ENCODE data around the gene ADAM21. TPM values are rescaled to one million over a fixed set of nuclear protein-coding genes. Genes with fewer than 3 reads are reported as not detected.

ADAM21 gene
- total RNA-seq (2022; extraction: Qiagen RNA extraction) = 0.06 TPM in 2 of 5 replicates, not detected in the others

GRCh38 chr14:70451874-70452273 is at the start of gene ADAM21:
TSS of gene ADAM21 (plus strand) at chr14:70452174. CDS start at chr14:70457500, 5,326 bp downstream.

GRCh38 chr14:70416725-70417349 is 35.1 kb upstream of the ADAM21 start, which contains the start of gene SYNJ2BP:
TSS of gene SYNJ2BP (minus strand) at chr14:70417090. CDS start at chr14:70416963, 127 bp downstream.

Other genes with a start within 250 kb of the ADAM21 start
- 52.7 to 73.8 TPM (median 55.4 TPM) in 5 replicates for gene COX16, start 92.5 kb upstream of the ADAM21 start, total RNA-seq (2022; extraction: Qiagen RNA extraction)
- 8.1 to 12.8 TPM (median 9.7 TPM) in 5 replicates for gene SYNJ2BP, start 35.1 kb upstream of the ADAM21 start, total RNA-seq (2022; extraction: Qiagen RNA extraction)
- not detected in 5 replicates for gene ADAM20, start 82.8 kb downstream of the ADAM21 start, total RNA-seq (2022; extraction: Qiagen RNA extraction)
- 39.4 to 50.8 TPM (median 44.6 TPM) in 5 replicates for gene MED6, start 148.5 kb downstream of the ADAM21 start, total RNA-seq (2022; extraction: Qiagen RNA extraction)
- 2.5 to 3.0 TPM (median 2.8 TPM) in 5 replicates for gene TTC9, start 189.7 kb downstream of the ADAM21 start, total RNA-seq (2022; extraction: Qiagen RNA extraction)

Data from A549 treated with Mapracorat at 1 μM for 4 hours (cell line).